OCI-LY1 (cell line): ENCODE data around the gene RHOB.

Experiments
- H2AFZ ChIP-seq: fragments of 200-600 bp; sonication (generic), shearing (Covaris generic); 2 replicates; pipeline ENCODE4 v1.6.0; 2014; ENCODE audit warnings: antibody characterized with exemption, mild to moderate bottlenecking, low read length
- H3F3A ChIP-seq: fragments of 200-600 bp; sonication (generic), shearing (Covaris generic); 2 replicates; pipeline ENCODE4 v1.6.0; 2014; ENCODE audit warnings: mild to moderate bottlenecking, antibody characterized with exemption, low read length, moderate library complexity; ENCODE audit not compliant: insufficient read depth
- H3K27ac ChIP-seq: fragments of 200-600 bp; sonication (generic); 2 replicates; pipeline ENCODE4 v1.5.1; 2014; ENCODE audit warnings: low read length, mixed run types, mild to moderate bottlenecking, low read depth; ENCODE audit not compliant: poor library complexity, severe bottlenecking
- H3K27me3 ChIP-seq: fragments of 200-600 bp; sonication (generic); 2 replicates; pipeline ENCODE4 v1.6.0; 2014; ENCODE audit warnings: antibody characterized with exemption, mild to moderate bottlenecking, low read length, moderate library complexity; ENCODE audit not compliant: insufficient read depth
- H3K36me3 ChIP-seq: fragments of 200-600 bp; sonication (generic); 2 replicates; pipeline ENCODE4 v1.6.1; 2014; ENCODE audit warnings: mild to moderate bottlenecking, antibody characterized with exemption, low read length, moderate library complexity, mixed read lengths; ENCODE audit not compliant: insufficient read depth
- H3K4me1 ChIP-seq: fragments of 200-600 bp; sonication (generic); 2 replicates; pipeline ENCODE4 v1.5.1; 2014; ENCODE audit warnings: mild to moderate bottlenecking, low read length, moderate library complexity; ENCODE audit not compliant: insufficient read depth, severe bottlenecking
- H3K4me2 ChIP-seq: fragments of 200-600 bp; sonication (generic), shearing (Covaris generic); 2 replicates; pipeline ENCODE4 v1.6.1; 2014; ENCODE audit warnings: low read length
- H3K4me3 ChIP-seq: fragments of 200-600 bp; sonication (generic); 2 replicates; pipeline ENCODE4 v1.5.1; 2014; ENCODE audit warnings: low read length, low read depth, mild to moderate bottlenecking, mixed read lengths; ENCODE audit not compliant: poor library complexity, severe bottlenecking
- H3K79me2 ChIP-seq: fragments of 200-600 bp; shearing (Covaris generic); 2 replicates; pipeline ENCODE4 v1.6.1; 2016; ENCODE audit warnings: mixed run types, low read length, mixed read lengths; ENCODE audit not compliant: insufficient read depth
- H3K9ac ChIP-seq: fragments of 200-600 bp; sonication (generic), shearing (Covaris generic); 2 replicates; pipeline ENCODE4 v1.6.1; 2014; ENCODE audit warnings: mild to moderate bottlenecking, low read length, mixed read lengths
- H3K9me2 ChIP-seq: fragments of 200-600 bp; sonication (generic), shearing (Covaris generic); 2 replicates; pipeline ENCODE4 v1.6.1; 2014; ENCODE audit warnings: low read depth, mild to moderate bottlenecking, low read length, mixed read lengths
- H3K9me3 ChIP-seq: fragments of 200-600 bp; shearing (Covaris generic); 2 replicates; pipeline ENCODE4 v1.6.1; 2014; ENCODE audit warnings: low read length, mixed read lengths
- H4K20me1 ChIP-seq: fragments of 200-600 bp; sonication (generic), shearing (Covaris generic); 2 replicates; pipeline ENCODE4 v1.6.0; 2016; ENCODE audit warnings: mild to moderate bottlenecking, low read length; ENCODE audit not compliant: insufficient read depth
- EZH2 ChIP-seq: fragments of 200-600 bp; sonication (generic), shearing (Covaris generic); IDR thresholded peaks from 2 replicates; pipeline ENCODE4 v1.8.0; 2017; ENCODE audit warnings: borderline replicate concordance, mixed run types, mild to moderate bottlenecking, antibody characterized with exemption, low read length, moderate library complexity, mixed read lengths
- TF ChIP-seq, protein P1 (sequence below): fragments of 200-600 bp; sonication (generic), shearing (Covaris generic); IDR thresholded peaks from 2 replicates; pipeline ENCODE4 v1.5.1; 2017; ENCODE audit warnings: mild to moderate bottlenecking, antibody characterized with exemption, low read length, moderate library complexity, mixed read lengths

RHOB gene

DNA sequence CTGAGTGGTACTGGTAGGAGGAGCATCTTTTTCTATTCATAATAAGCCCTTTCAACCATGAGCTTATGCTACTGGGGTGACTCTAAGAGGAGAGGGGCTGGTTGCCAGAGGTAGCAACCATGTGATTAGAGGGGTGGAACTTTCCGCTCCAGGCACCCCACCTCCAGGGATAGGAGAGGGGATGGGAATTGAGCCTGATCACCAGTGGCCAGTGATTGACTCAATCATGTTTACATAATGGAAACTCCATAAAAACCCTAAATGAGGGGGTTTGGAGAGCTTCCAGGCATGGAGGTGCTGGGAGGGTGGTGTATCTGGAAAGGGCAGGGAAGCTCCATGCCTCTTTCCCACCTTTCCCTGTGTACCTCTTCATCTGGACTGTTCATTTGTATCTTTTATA is 46.6 kb upstream of the RHOB start:
- Histone ChIP-seq H3K79me2 (no peaks in the 10 kb centered on the region), H2AFZ (no peak overlapping the region), H3K36me3 (no peaks in the 10 kb centered on the region), H3K27ac (no peak overlapping the region), H3K4me1 (no peaks in the 10 kb centered on the region), H3K27me3 (no peaks in the 10 kb centered on the region), H3K4me2 (no peak overlapping the region), H4K20me1 (no peaks in the 10 kb centered on the region), H3K4me3 (no peak overlapping the region), H3F3A (no peaks in the 10 kb centered on the region), H3K9ac (no peak overlapping the region), H3K9me3 (no peaks in the 10 kb centered on the region), H3K9me2 (no peaks in the 10 kb centered on the region)
- TF ChIP-seq EZH2 = no peak
- TF ChIP-seq, protein P1, sequence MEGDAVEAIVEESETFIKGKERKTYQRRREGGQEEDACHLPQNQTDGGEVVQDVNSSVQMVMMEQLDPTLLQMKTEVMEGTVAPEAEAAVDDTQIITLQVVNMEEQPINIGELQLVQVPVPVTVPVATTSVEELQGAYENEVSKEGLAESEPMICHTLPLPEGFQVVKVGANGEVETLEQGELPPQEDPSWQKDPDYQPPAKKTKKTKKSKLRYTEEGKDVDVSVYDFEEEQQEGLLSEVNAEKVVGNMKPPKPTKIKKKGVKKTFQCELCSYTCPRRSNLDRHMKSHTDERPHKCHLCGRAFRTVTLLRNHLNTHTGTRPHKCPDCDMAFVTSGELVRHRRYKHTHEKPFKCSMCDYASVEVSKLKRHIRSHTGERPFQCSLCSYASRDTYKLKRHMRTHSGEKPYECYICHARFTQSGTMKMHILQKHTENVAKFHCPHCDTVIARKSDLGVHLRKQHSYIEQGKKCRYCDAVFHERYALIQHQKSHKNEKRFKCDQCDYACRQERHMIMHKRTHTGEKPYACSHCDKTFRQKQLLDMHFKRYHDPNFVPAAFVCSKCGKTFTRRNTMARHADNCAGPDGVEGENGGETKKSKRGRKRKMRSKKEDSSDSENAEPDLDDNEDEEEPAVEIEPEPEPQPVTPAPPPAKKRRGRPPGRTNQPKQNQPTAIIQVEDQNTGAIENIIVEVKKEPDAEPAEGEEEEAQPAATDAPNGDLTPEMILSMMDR = no peak

DNA sequence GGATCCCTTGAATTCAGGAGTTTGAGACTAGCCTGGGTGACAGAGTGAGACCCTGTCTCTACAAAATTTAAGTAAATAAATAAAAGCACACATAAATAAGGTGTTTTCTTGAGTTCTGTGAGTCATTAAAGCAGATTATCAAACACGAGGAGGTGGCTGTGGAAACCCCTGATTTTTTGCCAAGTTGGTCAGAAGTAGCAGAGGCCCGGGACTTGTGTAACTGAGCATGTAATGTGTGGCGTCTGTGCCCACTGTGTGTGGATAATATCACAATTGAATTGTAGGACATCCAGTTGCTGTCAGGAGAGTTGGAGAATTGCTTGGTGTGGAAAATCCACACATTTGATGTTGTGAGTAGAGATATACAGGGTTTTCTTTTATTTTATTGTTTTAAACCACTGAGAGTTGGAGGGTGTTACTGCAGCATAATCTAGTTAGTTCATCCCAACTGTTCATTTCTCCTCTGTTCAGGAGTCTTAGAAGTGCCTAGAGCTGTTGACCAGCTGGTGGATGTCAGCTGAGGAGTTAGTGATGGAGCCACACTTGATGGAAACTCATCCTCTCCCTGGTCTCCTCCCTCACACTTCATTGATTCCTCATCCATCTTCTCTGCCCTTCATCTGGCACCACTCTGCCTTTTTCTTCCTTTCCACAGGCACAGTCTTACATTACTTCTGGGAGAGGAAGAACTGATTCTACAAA is 45.9 kb upstream of the RHOB start:
- no peaks in the 10 kb centered on the region for H3K36me3 ChIP-seq
- H3K4me1 ChIP-seq = no peaks in the 10 kb centered on the region
- no peaks in the 10 kb centered on the region for H3K9me2 ChIP-seq
- TF ChIP-seq EZH2 = no peak
- TF ChIP-seq, protein P1 = no peak
- no peak overlapping the region for H3K9ac ChIP-seq
- no peaks in the 10 kb centered on the region for H3K27me3 ChIP-seq
- no peak overlapping the region for H3K4me3 ChIP-seq
- H3K27ac ChIP-seq = no peak overlapping the region
- H3K79me2 ChIP-seq = no peaks in the 10 kb centered on the region
- H2AFZ ChIP-seq = no peak overlapping the region
- H3K9me3 ChIP-seq = no peaks in the 10 kb centered on the region
- no peaks in the 10 kb centered on the region for H4K20me1 ChIP-seq
- H3K4me2 ChIP-seq = no peak overlapping the region
- no peaks in the 10 kb centered on the region for H3F3A ChIP-seq

DNA sequence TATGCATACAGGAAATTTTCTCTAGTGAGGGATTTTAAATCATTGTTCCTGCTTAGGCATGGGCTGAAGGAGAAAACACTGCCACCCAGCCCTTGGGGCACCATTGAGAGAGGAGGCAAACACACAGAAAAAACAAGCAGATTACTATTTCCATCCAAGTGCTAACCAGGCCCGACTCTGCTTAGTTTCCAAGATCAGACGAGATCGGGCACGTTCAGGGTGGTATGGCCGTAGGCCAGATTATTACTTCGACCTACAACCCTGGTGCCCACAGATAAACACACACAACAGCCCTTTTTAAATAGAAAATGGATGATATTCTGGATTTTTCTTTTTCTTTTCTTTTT is 45.4 kb upstream of the RHOB start:
- no peaks in the 10 kb centered on the region for H4K20me1 ChIP-seq
- no peaks in the 10 kb centered on the region for H3K9me2 ChIP-seq
- no peak overlapping the region for H3K9ac ChIP-seq
- no peaks in the 10 kb centered on the region for H3F3A ChIP-seq
- no peak overlapping the region for H3K4me2 ChIP-seq
- H3K36me3 ChIP-seq = no peaks in the 10 kb centered on the region
- no peak overlapping the region for H3K4me3 ChIP-seq
- TF ChIP-seq, protein P1 = no peak
- no peak for TF ChIP-seq EZH2
- no peak overlapping the region for H3K27ac ChIP-seq
- no peaks in the 10 kb centered on the region for H3K4me1 ChIP-seq
- no peaks in the 10 kb centered on the region for H3K79me2 ChIP-seq
- H3K27me3 ChIP-seq = no peaks in the 10 kb centered on the region
- no peaks in the 10 kb centered on the region for H3K9me3 ChIP-seq
- H2AFZ ChIP-seq = no peak overlapping the region
